ENCODE results near the gene NDST3.
"Not testable (repeated sequence)": the region's sequence is repeated elsewhere in the genome, so short reads cannot be mapped to it uniquely, and the experiment has no call there.

Gene NDST3

GRCh38 chr4:118278473-118279274 lies 244.4 kb downstream of the NDST3 start:
- DNase-seq = peak; percentile 98

DNA sequence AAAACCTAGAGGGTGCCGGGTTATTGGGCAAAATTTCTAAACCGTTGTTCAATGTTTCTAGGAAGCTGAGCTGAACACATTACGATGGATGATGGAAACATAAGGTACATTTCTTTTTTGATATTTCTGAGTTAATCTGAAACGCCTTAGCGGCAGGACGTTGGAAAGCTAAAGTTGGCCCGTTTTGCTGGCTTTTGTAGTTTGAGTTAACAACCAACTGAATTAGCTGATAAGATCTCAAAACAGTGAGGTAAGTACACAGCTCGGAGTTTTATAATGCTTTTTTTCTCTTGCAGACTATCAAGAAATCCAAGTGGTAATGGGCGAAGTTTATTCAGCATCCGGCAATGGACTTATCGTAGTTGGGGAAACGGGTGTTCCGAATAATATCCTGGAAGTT lies 245.0 kb downstream of the NDST3 start:
- DNase-seq = no peak

- no peak for DNase-seq
These were observed 245.7 kb downstream of the NDST3 start for GRCh38 chr4:118279920-118280432.

GRCh38 chr4:118280501-118281218 lies 246.4 kb downstream of the NDST3 start:
- no peak for DNase-seq

DNA sequence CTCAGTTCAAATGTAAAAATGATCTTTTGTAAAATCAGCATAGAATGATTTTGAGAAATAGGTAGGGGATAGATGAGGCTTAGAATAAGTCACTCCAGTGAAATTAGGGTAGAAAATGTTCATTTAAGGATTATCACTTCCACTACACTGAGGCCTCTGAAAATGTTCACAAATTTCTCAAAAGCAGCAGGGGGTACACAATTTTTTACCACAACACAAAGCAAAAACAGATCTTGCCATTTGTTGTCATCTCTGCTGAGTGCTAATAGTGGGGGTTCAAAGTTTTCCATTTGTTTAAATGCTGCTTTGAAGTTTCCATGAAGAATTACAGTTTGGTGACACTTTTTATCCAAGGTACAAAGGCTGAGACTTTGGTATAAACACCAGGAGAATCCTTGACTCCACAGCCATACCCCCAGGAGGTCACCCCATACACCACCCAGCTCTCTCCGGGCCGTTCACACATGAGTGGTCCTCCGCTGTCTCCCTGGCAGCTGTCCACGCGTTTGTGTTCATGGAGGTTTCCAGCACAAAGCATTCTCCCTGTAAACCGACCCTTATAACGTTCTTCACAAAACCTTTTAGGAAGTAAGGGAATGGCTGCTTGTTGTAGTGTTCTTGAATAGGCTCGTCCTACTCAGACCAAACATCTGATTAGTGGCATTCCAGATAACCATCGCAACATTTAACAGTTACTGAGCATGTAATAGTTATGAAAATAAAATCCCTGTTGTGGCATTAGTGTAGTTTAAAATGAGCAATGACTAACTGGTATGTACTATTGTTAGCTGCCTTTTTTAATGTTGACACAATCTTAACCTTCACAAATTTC lies 247.5 kb downstream of the NDST3 start:
- peak; percentile 20 for DNase-seq

DNA sequence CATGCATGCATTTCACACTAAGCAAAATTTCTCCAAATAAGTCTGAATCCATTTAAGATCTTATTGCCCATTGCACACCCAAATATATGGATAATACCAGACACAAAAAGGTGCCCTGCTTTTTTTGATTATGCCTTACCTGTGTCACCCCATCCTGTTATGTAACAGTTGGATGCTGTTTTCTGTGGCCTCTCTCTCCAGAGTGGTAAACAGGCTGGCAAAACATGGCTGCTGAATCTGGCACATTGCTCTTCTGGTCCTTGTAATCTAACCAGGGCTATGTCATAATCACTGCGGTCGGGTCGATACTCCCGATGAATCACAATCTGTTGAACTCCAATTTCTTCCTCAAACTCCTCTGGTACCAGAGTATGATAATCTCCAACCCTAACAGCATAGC lies 248.4 kb downstream of the NDST3 start:
- DNase-seq = peak; percentile 21

- no peak for DNase-seq
These were observed 249.9 kb downstream of the NDST3 start for GRCh38 chr4:118284169-118284568.

- no peak for DNase-seq
These were observed 251.6 kb downstream of the NDST3 start for GRCh38 chr4:118285931-118286330.

- no peak for DNase-seq
These were observed 252.4 kb downstream of the NDST3 start for GRCh38 chr4:118286685-118287084.

- DNase-seq = no peak
These were observed 253.6 kb downstream of the NDST3 start for GRCh38 chr4:118287711-118288451.

DNA sequence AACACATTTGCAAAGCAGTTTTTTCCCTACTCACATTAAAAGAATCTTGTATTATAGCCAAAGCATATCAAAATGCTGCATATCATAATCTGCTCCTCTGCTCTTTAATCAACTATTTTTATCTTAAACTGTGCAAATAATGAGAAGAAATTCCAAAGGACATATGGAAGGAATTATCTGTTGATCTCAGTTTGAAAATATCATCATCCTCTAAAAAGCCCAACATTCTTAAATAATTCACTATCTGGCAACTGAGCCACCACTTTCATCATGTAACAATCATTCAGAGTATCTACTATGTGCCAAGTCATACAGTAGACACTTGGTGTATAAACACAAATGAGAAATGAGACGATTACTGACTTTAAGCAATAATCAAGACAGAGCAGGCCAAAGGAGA lies 255.5 kb downstream of the NDST3 start:
- DNase-seq = no peak

- DNase-seq = no peak
These were observed 256.7 kb downstream of the NDST3 start for GRCh38 chr4:118290951-118291350.

DNA sequence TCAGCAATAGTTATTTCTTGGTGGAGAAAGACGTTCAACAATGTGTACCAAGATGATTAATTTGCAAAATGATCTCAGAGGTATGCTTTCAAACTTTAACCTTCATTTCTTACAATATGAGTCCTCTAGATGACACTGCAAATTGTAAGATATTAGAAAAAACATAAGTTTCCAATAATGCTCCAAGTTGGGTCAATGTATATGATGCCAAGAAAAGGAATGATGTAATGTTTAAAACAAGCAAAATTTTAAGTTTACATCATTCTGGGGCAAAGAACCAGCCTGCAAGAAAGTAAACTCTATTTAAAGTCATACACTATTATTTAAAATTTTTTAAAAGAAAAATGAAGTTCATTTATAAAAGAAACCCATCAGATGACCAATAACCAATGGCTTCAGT lies 262.4 kb downstream of the NDST3 start:
- no peak for DNase-seq

DNA sequence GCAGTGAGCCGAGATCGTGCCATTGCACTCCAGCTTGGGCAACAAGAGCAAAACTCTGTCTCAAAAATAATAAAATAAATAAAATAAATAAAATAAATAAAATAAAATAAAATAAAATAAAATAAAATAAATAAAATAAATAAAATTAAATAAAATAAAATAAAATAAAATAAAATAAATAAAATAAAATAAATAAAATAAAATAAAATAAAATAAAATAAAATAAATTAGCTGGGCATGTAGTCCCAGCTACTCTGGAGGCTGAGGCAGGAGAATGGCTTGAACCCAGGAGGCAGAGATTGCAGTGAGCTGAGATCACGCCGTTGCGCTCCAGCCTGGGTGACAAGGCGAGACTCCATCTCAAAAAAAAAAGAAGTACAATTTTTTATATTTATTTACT lies 265.3 kb downstream of the NDST3 start:
- not testable (repeated sequence) for DNase-seq

DNA sequence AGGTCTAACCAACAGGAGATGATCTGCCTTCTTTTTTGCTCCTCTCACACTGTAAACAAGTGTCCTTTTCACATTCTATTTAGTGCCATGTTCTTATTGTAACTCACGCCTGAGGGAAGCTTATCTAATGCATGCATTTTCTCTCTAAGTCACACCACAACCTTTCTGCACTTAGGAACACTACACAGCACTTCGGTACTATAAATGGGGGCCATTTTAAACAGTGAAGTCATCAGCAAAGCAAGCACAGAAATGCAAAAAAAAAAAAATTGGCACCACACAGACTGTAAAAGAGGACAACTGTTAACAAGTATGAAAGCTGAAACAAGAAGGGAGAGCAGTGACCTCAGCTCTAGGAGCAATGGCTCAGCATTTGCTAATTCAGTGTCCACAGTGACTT lies 273.4 kb downstream of the NDST3 start:
- DNase-seq = no peak
